Neural cell (in vitro differentiated cells): ENCODE data around the gene CNKSR2. TPM values are rescaled to one million over a fixed set of nuclear protein-coding genes. Genes with fewer than 3 reads are reported as not detected.

Experiments used
- H2AFZ ChIP-seq: fragments of 200-600, 300-800 bp; sonication (generic), shearing (Covaris generic); 2 replicates; pipeline ENCODE4 v1.6.0; 2014; ENCODE audit warnings: low read depth, mild to moderate bottlenecking, antibody characterized with exemption, low read length, moderate library complexity
- H3F3A ChIP-seq: fragments of 200-600 bp; shearing (Covaris generic); 2 replicates; pipeline ENCODE4 v1.6.1; 2016; ENCODE audit warnings: mild to moderate bottlenecking, moderate library complexity, mixed read lengths, antibody characterized with exemption, low read length; ENCODE audit not compliant: insufficient read depth, poor library complexity, severe bottlenecking
- H3K27ac ChIP-seq: fragments of 200-600, 300-800 bp; sonication (generic), shearing (Covaris generic); 2 replicates; pipeline ENCODE4 v1.5.1; 2014; ENCODE audit warnings: mild to moderate bottlenecking, low read length, moderate library complexity
- H3K27me3 ChIP-seq: fragments of 300-800, 200-600 bp; sonication (generic), shearing (Covaris generic); 2 replicates; pipeline ENCODE4 v1.6.0; 2014; ENCODE audit warnings: mild to moderate bottlenecking, low read depth, low read length, moderate library complexity; ENCODE audit not compliant: insufficient read depth
- H3K36me3 ChIP-seq: fragments of 300-800, 200-600 bp; sonication (generic), shearing (Covaris generic); 2 replicates; pipeline ENCODE4 v1.5.1; 2014; ENCODE audit warnings: mild to moderate bottlenecking, antibody characterized with exemption, low read length, moderate library complexity; ENCODE audit not compliant: insufficient read depth
- H3K4me2 ChIP-seq: fragments of 300-800, 200-600 bp; sonication (generic), shearing (Covaris generic); 2 replicates; pipeline ENCODE4 v1.6.0; 2014; ENCODE audit warnings: mild to moderate bottlenecking, low read length
- H3K4me3 ChIP-seq: fragments of 300-800, 200-600 bp; sonication (generic), shearing (Covaris generic); 2 replicates; pipeline ENCODE4 v1.5.1; 2014; ENCODE audit warnings: mild to moderate bottlenecking, low read length, moderate library complexity
- H3K79me2 ChIP-seq: fragments of 200-600 bp; shearing (Covaris generic); replicated peaks from 2 replicates; pipeline ENCODE4 v1.6.0; 2014; ENCODE audit warnings: mild to moderate bottlenecking, low read length, moderate library complexity; ENCODE audit not compliant: insufficient read depth
- H3K9ac ChIP-seq: fragments of 300-800, 200-600 bp; sonication (generic), shearing (Covaris generic); 2 replicates; pipeline ENCODE4 v1.6.1; 2016; ENCODE audit warnings: mild to moderate bottlenecking, low read length, mixed read lengths
- H3K9me2 ChIP-seq: fragments of 200-600 bp; shearing (Covaris generic); 2 replicates; pipeline ENCODE4 v1.6.1; 2016; ENCODE audit warnings: mild to moderate bottlenecking, low read length, mixed read lengths; ENCODE audit not compliant: insufficient read depth
- H3K9me3 ChIP-seq: fragments of 200-600, 300-800 bp; sonication (generic), shearing (Covaris generic); 2 replicates; pipeline ENCODE4 v1.6.1; 2016; ENCODE audit warnings: mild to moderate bottlenecking, mixed run types, low read length, moderate library complexity, mixed read lengths
- H4K20me1 ChIP-seq: fragments of 200-600 bp; shearing (Covaris generic); 2 replicates; pipeline ENCODE4 v1.6.1; 2016; ENCODE audit warnings: mild to moderate bottlenecking, mixed run types; ENCODE audit not compliant: insufficient read depth
- CTCF ChIP-seq: fragments of 450-650 bp; IDR thresholded peaks from 2 replicates; pipeline ENCODE4 v1.5.1; 2014; ENCODE audit warnings: antibody characterized with exemption, mild to moderate bottlenecking, moderate library complexity; ENCODE audit not compliant: poor library complexity, severe bottlenecking
- EP300 ChIP-seq: fragments of 450-650 bp; conservative IDR thresholded peaks from 2 replicates; pipeline ENCODE4 v1.6.1; 2014; ENCODE audit warnings: antibody characterized with exemption, mild to moderate bottlenecking, moderate library complexity; ENCODE audit not compliant: poor library complexity, severe bottlenecking
- EZH2 ChIP-seq: fragments of 200-600, 300-800 bp; shearing (Covaris generic), sonication (generic); IDR thresholded peaks from 2 replicates; pipeline ENCODE4 v1.6.1; 2014; ENCODE audit warnings: antibody characterized with exemption, low read length, borderline replicate concordance, mild to moderate bottlenecking; ENCODE audit not compliant: insufficient read depth, poor library complexity, severe bottlenecking
- MXI1 ChIP-seq: fragments of 450-650 bp; conservative IDR thresholded peaks from 2 replicates; pipeline ENCODE4 v1.6.1; 2014; ENCODE audit warnings: antibody characterized with exemption, mild to moderate bottlenecking; ENCODE audit not compliant: poor library complexity, severe bottlenecking
- POLR2AphosphoS5 ChIP-seq: IDR thresholded peaks from 2 replicates; pipeline ENCODE4 v1.6.1; 2012
- RAD21 ChIP-seq: fragments of 450-650 bp; conservative IDR thresholded peaks from 2 replicates; pipeline ENCODE4 v1.6.1; 2014; ENCODE audit warnings: antibody characterized with exemption, mild to moderate bottlenecking, moderate library complexity
- REST ChIP-seq: IDR thresholded peaks from 2 replicates; pipeline ENCODE4 v1.6.1; 2012; ENCODE audit warnings: borderline replicate concordance
- SMC3 ChIP-seq: fragments of 450-650 bp; conservative IDR thresholded peaks from 2 replicates; pipeline ENCODE4 v1.6.1; 2014; ENCODE audit warnings: antibody characterized with exemption, mild to moderate bottlenecking, moderate library complexity; ENCODE audit not compliant: poor library complexity
- TAF1 ChIP-seq: IDR thresholded peaks from 2 replicates; pipeline ENCODE4 v1.6.1; 2012; ENCODE audit warnings: low read depth
- polyA plus RNA-seq: library from polyadenylated mRNA; depleted of rRNA; stranded (reverse); fragments of >200 nt; gene quantifications from 2 replicates; pipeline ENCODE4 v1.2.3, GENCODE V29; 2014

CNKSR2 gene
- polyA plus RNA-seq, 1 donor from 2014 or later: 31.1 TPM

GRCh38 chrX:21503593-21503992 lies 129.4 kb downstream of the CNKSR2 start:
- Histone ChIP-seq H3F3A (no peaks in the 10 kb centered on the region), H2AFZ (no peak overlapping the region), H3K9me2 (no peaks in the 10 kb centered on the region), H3K79me2 (no peaks in the 10 kb centered on the region), H3K9me3 (no peaks in the 10 kb centered on the region), H3K36me3 (no peaks in the 10 kb centered on the region), H4K20me1 (no peaks in the 10 kb centered on the region), H3K4me3 (no peak overlapping the region), H3K27ac (no peak overlapping the region), H3K9ac (no peak overlapping the region), H3K4me2 (no peak overlapping the region), H3K27me3 (no peaks in the 10 kb centered on the region)
- TF ChIP-seq EP300: no peak
- no peak for TF ChIP-seq RAD21
- TF ChIP-seq TAF1: no peak
- TF ChIP-seq SMC3: no peak
- no peak for TF ChIP-seq REST
- no peak for TF ChIP-seq MXI1
- TF ChIP-seq EZH2: no peak
- TF ChIP-seq CTCF: no peak
- no peak for TF ChIP-seq POLR2AphosphoS5

- Histone ChIP-seq H2AFZ (no peak overlapping the region), H3K36me3 (no peaks in the 10 kb centered on the region), H3K79me2 (no peaks in the 10 kb centered on the region), H4K20me1 (no peaks in the 10 kb centered on the region), H3K27ac (no peak overlapping the region), H3K27me3 (no peaks in the 10 kb centered on the region), H3F3A (no peaks in the 10 kb centered on the region), H3K9me3 (no peaks in the 10 kb centered on the region), H3K4me3 (no peak overlapping the region), H3K9me2 (no peaks in the 10 kb centered on the region), H3K9ac (no peak overlapping the region), H3K4me2 (no peak overlapping the region)
- TF ChIP-seq MXI1: no peak
- TF ChIP-seq TAF1: no peak
- TF ChIP-seq EZH2: no peak
- no peak for TF ChIP-seq POLR2AphosphoS5
- TF ChIP-seq SMC3: no peak
- no peak for TF ChIP-seq EP300
- TF ChIP-seq REST: no peak
- no peak for TF ChIP-seq RAD21
- no peak for TF ChIP-seq CTCF
Observed at GRCh38 chrX:21509912-21510311, 135.7 kb downstream of the CNKSR2 start.
